Hepatocyte (in vitro differentiated cells): Measurements from ENCODE around the gene TXNDC2.

Experiments used
- CTCF ChIP-seq: fragments of 200-600 bp; sonication (generic); IDR thresholded peaks from 2 replicates; pipeline ENCODE4 v1.5.1; 2016; ENCODE audit warnings: antibody characterized with exemption, mild to moderate bottlenecking; ENCODE audit not compliant: poor library complexity
- EZH2phosphoT487 ChIP-seq: fragments of 200-600 bp; sonication (generic); IDR thresholded peaks from one replicate; pipeline ENCODE4 v1.6.1; 2018; ENCODE audit warnings: antibody characterized with exemption, mild to moderate bottlenecking, low read depth, moderate library complexity; ENCODE audit not compliant: unreplicated experiment, severe bottlenecking

GRCh38 chr18:9914584-9915290 is 29.0 kb downstream of the TXNDC2 start:
- TF ChIP-seq CTCF = no peak
- TF ChIP-seq EZH2phosphoT487 = no peak
